Thoracic aorta (tissue), 2 donors: Measurements from ENCODE around the gene GP1BB. TPM values are rescaled to one million over a fixed set of nuclear protein-coding genes. Genes with fewer than 3 reads are reported as not detected.

Source experiments
- ATAC-seq: fragments of 150-250 bp; one replicate; pipeline ENCODE4 v1.8.0; 2017; ENCODE audit warnings: low read depth; ENCODE audit not compliant: insufficient number of reproducible peaks, low FRiP score
- DNase-seq: peaks from one replicate; pipeline ENCODE4 v3.0.0-alpha.2; 2020; ENCODE audit warnings: low spot score
- H3K27ac ChIP-seq, 2 donors: fragments of 200-600 bp; sonication (generic); 1 replicate in 1 of 2; 2 replicates in 1 of 2; pipeline ENCODE4 v1.5.1; 2016; ENCODE audit warnings: mild to moderate bottlenecking in 2 of 2, moderate library complexity in 2 of 2
- H3K27me3 ChIP-seq: fragments of 200-600 bp; sonication (generic); replicated peaks from 2 replicates; pipeline ENCODE4 v1.6.0; 2016; ENCODE audit warnings: mild to moderate bottlenecking; ENCODE audit not compliant: insufficient read depth
- H3K36me3 ChIP-seq: fragments of 200-600 bp; sonication (generic); one replicate; pipeline ENCODE4 v1.5.1; 2016
- H3K4me1 ChIP-seq, 2 donors: fragments of 200-600 bp; sonication (generic); 1 replicate in 1 of 2; 2 replicates in 1 of 2; pipeline versions ENCODE4 v1.5.1 to v1.6.0; 2016; ENCODE audit warnings: low read depth in 2 of 2, mild to moderate bottlenecking in 1 of 2; ENCODE audit not compliant: control insufficient read depth in 1 of 2
- H3K4me3 ChIP-seq: fragments of 200-600 bp; sonication (generic); 2 replicates; pipeline ENCODE4 v1.5.1; 2016; ENCODE audit warnings: mild to moderate bottlenecking
- H3K9me3 ChIP-seq: fragments of 200-600 bp; sonication (generic); 2 replicates; pipeline ENCODE4 v1.5.1; 2016
- CTCF ChIP-seq: fragments of 200-600 bp; sonication (generic); IDR thresholded peaks from one replicate; pipeline ENCODE4 v1.5.1; 2019; ENCODE audit warnings: antibody characterized with exemption
- total RNA-seq, 2 donors: library from RNA; depleted of rRNA; stranded (reverse); fragments of >200 nt; gene quantifications; one replicate each; pipeline versions ENCODE4 v1.1.0 to v1.2.3, GENCODE V29; 2016

The GP1BB gene
- total RNA-seq, 2 donors from 2014 or later = 13.1 to 30.3 TPM

GRCh38 chr22:19739448-19739895, 16.1 kb downstream of the GP1BB start:
- Histone ChIP-seq H3K36me3 (no peaks in the 10 kb centered on the region), H3K27me3 (no peaks in the 10 kb centered on the region), H3K9me3 (no peaks in the 10 kb centered on the region), H3K27ac (no peak overlapping the region), H3K4me3 (no peak overlapping the region), H3K4me1 (no peaks in the 10 kb centered on the region)
- TF ChIP-seq CTCF = no peak
- no peak for ATAC-seq
- DNase-seq = no peak

GRCh38 chr22:19739911-19740449, 16.6 kb downstream of the GP1BB start:
- H3K27ac ChIP-seq = no peak overlapping the region
- no peaks in the 10 kb centered on the region for H3K9me3 ChIP-seq
- H3K4me1 ChIP-seq = no peaks in the 10 kb centered on the region
- no peak overlapping the region for H3K4me3 ChIP-seq
- no peaks in the 10 kb centered on the region for H3K36me3 ChIP-seq
- DNase-seq (no peak), ATAC-seq (no peak)
- no peak for TF ChIP-seq CTCF
- no peaks in the 10 kb centered on the region for H3K27me3 ChIP-seq

GRCh38 chr22:19740586-19740985, 17.2 kb downstream of the GP1BB start:
- H3K27me3 ChIP-seq = no peaks in the 10 kb centered on the region
- ATAC-seq = no peak
- no peaks in the 10 kb centered on the region for H3K36me3 ChIP-seq
- H3K4me1 ChIP-seq = no peaks in the 10 kb centered on the region
- no peak overlapping the region for H3K4me3 ChIP-seq
- no peak overlapping the region for H3K27ac ChIP-seq
- DNase-seq = no peak
- H3K9me3 ChIP-seq = no peaks in the 10 kb centered on the region
- no peak for TF ChIP-seq CTCF

GRCh38 chr22:19741053-19741452, 17.7 kb downstream of the GP1BB start:
- DNase-seq = no peak
- no peaks in the 10 kb centered on the region for H3K4me1 ChIP-seq
- H3K4me3 ChIP-seq = no peak overlapping the region

More at GRCh38 chr22:19741053-19741452, 17.7 kb downstream of the GP1BB start:
- TF ChIP-seq CTCF = no peak
- Histone ChIP-seq H3K27ac (no peak overlapping the region), H3K9me3 (no peaks in the 10 kb centered on the region), H3K36me3 (no peaks in the 10 kb centered on the region), H3K27me3 (no peaks in the 10 kb centered on the region)
- ATAC-seq = no peak
